D341Med (cell line): ENCODE results near the gene PROCA1.
A peak's percentile ranks its signal among the peaks of the same experiment; 100 is the strongest.
"Not testable (repeated sequence)": the region's sequence is repeated elsewhere in the genome, so short reads cannot be mapped to it uniquely, and the experiment has no call there.

Experiments used
- DNase-seq: peaks from one replicate; pipeline ENCODE4 v3.0.0; 2012; ENCODE audit warnings: low spot score

PROCA1 gene

DNA sequence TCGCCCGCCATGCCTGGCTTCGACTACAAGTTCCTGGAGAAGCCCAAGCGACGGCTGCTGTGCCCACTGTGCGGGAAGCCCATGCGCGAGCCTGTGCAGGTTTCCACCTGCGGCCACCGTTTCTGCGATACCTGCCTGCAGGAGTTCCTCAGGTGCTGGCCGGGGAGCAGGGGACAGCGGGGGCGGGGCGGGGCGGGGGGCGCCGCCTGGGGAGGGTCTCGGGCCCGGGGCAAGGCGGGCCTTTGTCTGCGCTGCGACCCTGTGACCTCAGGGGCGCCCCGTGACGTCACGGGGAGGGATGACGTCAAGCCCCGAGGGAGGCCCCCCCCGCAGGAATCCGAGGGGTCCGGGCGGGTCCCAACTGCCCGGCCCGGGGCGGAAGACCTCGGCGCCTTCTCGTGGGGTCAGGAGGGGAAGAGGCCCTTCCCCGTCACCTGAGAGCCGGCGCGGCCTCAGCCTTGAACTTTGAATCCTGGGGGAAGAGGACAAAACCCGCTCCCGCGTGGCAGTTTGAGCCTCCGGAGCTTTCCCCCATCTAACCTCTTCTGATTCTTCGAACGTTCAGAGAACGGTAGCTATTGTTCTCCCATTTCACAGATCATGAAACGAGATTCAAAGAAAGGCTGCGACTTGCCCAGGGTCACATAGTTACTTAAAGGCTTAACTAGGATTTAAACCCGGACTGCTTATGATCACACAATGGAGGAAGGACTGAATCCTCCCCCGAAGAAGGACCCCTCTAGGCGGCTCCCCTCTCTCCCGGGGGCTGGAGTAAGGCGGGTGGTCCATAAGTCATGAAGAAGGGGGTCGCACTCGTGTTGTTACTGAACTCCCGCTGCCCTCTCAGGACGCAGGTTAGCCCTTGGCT lies 32.6 kb upstream of the PROCA1 start:
- peak; percentile 89 for DNase-seq

DNA sequence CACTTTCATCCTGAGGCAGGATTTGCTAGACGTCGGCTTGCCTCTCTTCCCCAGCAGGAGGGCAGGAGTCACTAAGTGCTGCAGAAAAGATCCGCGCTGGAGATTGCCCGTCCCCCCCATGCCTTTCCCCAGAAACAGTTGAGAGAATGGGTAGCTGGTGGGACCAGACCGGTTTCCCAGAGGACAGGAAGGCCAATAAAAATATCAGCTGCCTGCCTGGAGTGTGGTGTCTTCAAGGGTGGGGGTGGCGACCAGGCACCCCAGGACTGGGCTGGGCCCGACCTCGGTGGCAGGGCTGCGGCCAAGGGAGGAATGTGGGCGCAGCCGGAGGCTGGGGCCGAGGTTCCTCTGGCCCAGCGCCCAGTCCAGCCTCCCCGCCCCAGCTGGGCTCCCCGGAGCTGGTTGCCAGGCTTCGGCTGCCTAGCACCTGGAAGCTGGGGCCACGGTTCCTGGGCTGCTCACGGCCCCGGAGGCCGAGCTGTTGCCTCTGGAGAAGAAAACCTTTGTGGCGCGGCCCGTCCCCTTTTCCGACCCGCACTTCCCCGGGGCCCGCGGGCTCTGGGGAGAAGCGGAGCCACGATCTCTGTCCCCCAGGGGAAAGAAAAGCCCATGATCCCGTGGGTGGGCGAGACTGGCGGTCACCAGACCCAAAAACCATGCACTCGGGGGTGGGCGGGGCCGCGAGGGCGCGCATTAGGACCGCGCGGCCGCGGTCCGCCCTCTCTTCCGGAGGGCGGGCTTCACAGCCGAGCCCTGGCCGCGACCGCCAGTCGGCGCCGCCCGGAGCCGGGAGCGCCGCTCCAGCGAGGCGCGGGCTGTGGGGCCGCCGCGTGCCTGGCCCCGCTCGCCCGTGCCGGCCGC lies 31.8 kb upstream of the PROCA1 start, which contains the start of gene TRAF4:
TRAF4 (plus strand) TSS at position 769 of the 861 bp plus-strand sequence. CDS start 102 bp downstream, outside the sequence.
- DNase-seq, result peak; percentile 98

DNA sequence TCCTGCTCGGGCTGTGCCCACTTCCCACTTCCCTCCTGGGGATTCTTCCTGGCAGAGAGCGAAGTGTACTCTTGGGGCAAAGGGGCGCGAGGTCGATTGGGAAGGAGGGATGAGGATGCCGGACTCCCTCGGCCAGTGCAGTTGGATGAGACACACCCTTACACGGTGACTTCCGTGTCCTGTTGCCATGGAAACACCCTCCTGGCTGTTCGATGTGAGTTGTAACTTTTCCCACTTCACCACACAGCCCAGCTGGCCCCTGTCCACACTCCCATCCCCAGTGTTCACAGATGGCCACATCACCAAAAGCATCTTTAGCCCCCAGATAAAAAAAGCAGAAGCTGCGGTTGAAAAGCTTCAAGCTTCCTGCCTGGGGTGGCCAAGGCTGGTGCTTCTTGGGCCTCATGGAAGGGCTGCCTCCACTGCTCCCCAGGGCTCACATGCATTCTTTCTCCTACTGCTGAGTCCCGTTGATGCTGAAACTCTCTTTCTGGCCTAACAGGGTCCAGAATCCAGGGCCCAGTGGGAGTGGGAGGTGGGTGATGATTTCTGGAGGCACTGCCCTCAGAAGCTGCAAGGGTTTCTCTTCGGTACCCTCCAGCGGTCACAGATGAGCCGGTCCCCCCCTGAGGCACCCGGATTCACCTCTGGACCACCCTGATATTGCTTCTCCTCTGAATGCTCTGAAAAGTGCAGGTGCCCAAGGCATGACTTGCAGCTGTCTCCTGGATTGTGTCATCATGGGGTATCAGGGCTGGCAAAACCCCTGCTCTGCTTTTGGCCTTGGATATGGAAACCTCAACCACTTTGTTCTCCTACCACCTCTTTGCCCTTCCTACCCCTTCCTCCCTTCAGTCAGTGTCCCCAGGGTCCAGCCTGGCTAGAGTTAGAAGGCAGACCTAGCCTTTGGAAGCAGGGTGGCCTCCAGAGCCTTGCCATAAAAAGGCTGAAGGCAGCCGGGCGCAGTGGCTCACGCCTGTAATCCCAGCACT lies 30.0 kb upstream of the PROCA1 start:
- DNase-seq, result peak; percentile 28

DNA sequence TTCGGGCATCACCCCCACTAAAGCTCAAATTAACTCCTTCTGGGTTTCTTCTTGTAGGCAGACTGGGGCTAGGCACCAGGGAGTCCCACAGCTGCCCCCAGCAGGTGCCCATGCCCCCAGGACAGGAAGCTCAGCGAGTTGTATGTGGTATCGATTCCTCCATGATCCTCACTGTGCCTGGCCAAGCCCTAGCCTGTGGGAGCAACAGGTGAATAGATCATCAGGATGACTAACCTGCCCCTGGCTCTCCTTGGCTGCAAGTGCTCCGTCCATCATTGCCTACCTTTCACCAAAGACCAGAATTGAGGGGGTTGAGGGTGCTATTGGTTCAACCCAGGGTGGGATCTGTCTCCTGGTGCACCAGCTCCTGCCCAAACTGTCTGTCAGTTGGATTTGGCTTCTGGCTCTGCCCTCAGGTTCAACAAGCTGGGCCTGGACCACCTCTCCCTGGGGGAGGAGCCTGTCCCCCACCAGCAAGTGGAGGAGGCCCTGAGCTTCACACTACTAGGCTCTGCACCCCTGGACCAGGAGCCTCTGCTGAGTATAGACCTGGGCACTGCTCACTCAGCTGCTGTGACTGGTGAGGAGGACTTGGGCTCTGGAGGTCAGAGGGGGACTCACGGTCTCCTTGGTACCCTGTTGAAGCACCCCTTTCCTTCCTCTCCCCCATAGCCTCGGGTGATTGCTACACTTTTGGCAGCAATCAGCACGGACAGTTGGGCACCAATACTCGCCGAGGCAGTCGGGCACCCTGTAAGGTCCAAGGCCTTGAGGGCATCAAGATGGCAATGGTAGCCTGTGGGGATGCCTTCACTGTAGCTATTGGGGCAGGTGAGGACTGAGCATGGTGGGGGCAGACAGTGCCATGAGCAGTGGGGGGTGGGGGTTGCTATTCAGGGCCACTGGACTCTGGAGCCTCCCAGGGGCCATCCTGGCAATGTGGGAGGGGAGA lies 29.0 kb upstream of the PROCA1 start:
- peak; percentile 12 for DNase-seq

DNA sequence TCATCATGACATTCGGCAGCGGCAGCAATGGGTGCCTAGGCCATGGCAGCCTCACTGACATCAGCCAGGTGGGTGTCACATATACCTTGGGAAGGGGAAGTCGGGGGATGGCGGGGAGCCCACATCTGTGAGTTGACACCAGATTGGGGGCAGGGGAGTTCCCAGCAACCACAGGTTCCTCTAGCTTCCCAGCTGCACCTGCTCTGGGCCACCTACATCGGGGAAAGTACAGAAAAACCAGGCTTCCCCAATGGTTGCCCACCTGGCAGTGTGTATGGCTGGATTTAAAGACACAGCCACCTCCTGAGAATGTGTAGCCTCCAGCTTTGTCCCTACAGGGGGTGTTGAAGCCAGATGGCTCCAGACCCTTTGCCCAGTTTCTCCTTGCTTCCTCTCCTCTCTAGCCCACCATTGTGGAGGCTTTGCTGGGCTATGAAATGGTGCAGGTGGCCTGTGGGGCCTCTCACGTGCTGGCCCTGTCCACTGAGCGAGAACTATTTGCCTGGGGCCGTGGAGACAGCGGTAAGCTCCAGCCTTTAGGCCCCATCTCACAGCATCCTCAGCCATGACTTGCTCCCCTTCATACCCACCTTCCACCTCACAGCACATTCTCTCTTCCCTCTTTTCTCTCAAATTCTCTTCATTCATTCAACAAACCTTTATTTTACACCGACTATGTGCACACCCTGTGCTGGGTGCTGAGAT lies 27.1 kb upstream of the PROCA1 start:
- DNase-seq, result peak; percentile 3

DNA sequence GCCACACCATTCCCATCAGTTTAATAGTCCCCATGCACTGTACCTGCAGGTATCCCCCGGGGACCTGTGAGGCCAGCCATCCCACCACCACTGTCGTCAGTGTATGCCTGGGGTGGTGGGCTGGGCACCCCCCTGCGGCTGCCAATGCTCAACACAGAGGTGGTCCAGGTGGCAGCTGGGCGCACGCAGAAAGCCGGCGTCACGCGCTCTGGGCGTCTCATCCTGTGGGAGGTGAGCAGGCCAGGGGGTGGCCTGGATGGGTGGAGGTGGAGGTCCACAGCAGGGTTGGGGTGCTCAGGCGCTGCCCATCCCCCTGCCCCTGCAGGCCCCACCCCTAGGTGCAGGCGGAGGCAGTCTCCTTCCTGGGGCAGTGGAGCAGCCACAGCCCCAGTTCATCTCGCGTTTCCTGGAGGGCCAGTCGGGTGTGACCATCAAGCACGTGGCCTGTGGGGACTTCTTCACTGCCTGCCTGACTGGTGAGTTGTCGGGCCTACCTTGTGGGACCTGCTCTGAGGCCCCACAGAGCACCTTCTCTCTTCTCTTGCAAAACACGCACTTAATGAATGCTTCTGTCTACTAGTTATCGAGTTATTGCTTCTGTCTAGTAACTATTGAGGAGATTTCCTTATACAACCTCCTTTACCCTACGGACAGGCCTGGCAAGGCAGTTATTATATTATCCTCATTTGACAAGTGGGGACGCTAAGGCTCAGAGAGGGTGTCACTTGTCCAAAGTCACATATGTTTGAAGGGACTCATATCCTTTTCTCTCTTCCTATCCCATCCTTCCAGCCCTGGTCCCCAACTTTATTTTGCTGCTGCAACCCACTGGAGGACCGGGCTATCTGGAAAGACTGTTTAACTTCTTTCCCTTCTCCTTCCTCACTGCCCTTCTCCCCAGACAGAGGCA lies 26.3 kb upstream of the PROCA1 start:
- peak; percentile 30 for DNase-seq

DNA sequence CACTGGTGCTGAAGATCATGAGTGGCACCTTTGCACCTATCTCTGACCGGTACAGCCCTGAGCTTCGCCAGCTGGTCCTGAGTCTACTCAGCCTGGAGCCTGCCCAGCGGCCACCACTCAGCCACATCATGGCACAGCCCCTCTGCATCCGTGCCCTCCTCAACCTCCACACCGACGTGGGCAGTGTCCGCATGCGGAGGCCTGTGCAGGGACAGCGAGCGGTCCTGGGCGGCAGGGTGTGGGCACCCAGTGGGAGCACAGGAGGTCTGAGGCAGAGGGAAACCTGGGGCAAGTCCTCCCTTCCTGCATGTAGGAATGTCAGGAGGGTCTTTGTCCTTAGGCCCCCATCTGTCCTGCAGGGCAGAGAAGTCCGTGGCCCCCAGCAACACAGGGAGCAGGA lies 25.6 kb upstream of the PROCA1 start:
- no peak for DNase-seq

DNA sequence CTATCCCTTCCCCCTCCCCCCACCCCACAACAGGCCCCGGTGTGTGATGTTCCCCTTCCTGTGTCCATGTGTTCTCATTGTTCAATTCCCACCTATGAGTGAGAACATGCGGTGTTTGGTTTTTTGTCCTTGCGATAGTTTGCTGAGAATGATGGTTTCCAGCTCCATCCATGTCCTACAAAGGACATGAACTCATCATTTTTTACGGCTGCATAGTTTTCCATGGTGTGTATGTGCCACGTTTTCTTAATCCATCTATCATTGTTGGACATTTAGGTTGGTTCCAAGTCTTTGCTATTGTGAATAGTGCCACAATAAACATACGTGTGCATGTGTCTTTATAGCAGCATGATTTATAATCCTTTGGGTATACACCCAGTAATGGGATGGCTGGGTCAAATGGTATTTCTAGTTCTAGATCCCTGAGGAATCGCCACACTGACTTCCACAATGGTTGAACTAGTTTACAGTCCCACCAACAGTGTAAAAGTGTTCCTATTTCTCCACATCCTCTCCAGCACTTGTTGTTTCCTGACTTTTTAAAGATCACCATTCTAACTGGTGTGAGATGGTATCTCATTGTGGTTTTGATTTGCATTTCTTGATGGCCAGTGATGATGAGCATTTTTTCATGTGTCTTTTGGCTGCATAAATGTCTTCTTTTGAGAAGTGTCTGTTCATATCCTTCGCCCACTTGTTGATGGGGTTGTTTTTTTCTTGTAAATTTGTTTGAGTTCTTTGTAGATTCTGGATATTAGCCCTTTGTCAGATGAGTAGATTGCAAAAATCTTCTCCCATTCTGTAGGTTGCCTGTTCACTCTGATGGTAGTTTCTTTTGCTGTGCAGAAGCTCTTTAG lies 24.5 kb upstream of the PROCA1 start:
- not testable (repeated sequence) for DNase-seq

DNA sequence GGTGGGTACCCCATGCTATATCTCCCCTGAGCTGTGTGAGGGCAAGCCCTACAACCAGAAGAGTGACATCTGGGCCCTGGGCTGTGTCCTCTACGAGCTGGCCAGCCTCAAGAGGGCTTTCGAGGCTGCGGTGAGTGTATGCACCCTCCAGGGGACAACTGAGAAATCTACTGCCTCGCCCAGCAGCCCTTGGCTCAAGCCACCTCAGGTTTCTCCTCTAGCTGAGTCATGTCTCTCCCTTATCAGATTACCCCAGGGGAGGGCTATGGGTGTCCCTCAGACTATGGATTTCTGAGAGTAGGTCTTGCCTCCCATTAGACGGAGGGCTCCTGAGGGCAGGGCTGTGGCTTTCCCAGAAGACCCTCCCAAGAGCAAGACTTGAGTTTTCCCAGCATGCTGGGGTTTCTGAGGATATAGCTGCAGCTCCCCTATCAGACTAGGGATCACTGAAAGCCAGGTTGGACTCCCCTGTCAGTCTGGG lies 23.6 kb upstream of the PROCA1 start:
- no peak for DNase-seq

DNA sequence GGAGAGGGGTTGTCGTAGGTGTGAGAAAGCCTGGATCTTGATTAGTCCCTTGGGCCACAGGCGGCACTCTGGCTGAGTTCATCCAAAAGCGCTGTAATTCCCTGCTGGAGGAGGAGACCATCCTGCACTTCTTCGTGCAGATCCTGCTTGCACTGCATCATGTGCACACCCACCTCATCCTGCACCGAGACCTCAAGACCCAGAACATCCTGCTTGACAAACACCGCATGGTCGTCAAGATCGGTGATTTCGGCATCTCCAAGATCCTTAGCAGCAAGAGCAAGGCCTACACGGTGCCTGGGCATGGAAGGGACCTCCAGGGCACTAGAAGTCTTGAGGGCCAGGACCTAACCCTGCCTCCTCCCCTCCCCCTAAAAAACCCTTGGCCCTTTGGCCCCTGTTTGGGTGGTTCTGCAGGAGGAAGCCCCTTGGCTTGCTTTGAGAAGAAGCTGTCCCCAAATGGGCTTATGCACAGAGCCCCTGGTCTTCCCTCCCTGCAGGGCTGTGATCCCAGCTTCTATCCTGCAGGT lies 23.1 kb upstream of the PROCA1 start:
- peak; percentile 29 for DNase-seq

DNA sequence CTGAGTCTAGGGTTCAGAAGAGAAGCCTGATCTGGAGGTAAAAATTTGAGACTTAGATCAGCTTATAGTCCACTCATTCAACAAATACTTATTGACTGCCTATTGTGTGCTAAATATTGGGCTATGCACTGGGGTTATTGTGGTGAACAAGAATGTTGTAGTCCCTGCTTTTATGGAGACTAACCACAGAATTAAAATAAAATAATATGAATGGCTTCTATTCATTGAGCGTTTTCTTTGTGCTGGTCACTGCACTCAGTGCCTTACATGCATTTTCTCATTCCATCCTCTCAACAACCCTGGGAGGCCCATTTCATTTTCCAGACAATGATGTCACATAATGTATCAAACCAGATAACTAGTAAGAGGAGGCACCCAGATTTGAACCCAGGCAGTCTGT lies 21.7 kb upstream of the PROCA1 start:
- DNase-seq, result no peak

DNA sequence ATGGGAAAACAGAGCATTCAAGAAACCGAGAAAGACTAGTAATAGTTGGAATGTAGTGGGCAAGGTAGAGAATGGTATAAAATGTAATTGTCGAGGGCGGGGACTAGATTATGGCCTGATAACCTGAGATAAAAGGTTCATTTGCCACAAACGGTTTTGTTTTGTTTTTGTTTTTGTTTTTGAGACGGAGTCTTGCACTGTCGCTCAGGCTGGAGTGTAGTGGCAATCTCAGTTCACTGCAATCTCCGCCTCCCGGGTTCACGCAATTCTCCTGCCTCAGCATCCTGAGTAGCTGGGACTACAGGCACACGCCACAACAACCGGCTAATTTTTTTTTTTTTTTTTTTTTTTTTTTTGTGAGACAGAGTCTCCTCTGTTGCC lies 18.3 kb upstream of the PROCA1 start:
- no peak for DNase-seq

DNA sequence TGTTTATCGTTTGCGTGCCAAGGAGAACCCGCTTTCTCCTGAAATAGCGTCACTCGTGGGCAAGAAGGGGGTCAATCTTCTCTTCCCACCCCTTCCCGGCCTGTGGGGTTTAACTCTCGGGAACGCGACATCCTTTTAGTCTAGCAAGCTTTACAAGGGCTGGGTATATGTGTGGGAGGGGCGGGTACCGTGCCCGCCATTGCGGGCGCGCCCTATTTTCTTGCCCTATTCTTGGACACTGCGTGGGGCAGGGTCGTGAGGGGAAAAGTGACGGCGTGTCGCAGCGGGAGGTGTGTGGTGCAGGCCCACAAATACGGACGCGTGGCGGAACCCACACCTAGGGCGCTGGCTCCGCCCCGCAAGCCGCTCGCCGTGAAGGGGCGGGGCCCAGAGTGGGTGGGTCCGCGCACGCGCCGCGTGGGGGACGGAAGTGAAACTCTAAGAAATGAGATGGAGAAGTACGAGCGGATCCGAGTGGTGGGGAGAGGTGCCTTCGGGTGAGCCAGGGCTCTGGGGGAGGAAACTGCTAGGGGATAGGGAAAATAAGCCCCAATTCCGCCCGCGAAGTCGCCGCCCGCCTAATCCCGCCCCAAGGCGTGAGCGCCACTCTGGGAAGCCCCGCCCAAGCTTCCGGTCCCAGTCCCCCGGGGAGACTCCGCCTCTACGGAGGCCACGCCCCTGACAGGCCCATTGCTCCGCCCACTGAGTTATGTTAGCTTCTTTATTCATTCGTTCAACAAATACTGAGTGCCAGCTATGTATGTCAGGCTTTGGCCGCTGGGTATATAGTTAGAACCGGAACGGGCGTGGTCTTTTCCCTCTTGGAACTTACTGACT lies 16.9 kb upstream of the PROCA1 start, which contains the start of gene NEK8:
NEK8 (plus strand) TSS at position 425 of the 837 bp plus-strand sequence; CDS start at position 451, 26 bp downstream.
- peak; percentile 96 for DNase-seq

DNA sequence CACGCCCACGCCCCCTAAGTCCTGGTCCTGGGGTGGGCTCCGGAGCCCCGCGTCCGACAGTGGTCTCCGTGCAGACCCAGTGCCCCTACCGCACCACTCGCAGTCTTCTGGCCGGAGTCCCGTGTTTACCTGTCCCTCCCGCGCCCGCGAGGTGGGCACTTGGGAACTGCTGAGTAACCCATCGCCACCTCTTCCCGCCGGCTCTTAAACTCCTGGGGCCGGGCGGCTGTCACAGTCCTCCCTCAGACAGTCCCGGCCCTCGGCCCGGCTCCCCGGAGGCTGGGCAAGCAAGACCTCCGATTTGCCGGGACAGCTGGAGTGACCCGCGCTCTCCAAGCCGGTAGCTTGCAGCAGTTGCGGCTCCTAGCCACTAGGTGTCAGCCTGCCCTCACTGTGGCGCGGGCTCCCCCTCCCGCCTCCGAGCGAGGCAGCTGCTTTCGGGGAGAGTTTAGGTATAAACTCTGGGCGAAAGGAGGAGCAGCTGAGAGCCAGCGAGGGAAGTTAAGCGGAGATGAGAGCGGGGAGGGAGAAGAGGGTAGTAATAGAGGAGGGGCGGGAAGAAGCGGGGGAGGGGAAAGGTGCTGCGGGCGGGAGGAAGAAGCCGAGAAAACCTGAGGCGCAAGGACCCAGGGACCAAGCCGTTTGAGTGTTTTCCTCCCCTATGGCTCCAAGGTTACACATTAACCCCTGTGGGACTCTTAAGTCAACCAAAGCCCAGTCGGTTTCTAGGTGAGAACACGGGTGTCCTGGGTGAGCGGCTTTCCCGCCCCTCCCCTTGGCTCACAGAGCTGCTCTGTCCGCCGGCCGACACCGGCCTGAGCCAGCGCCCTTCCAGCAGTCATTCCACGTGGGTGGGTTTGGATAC lies 15.2 kb upstream of the PROCA1 start:
- DNase-seq, result peak; percentile 90

DNA sequence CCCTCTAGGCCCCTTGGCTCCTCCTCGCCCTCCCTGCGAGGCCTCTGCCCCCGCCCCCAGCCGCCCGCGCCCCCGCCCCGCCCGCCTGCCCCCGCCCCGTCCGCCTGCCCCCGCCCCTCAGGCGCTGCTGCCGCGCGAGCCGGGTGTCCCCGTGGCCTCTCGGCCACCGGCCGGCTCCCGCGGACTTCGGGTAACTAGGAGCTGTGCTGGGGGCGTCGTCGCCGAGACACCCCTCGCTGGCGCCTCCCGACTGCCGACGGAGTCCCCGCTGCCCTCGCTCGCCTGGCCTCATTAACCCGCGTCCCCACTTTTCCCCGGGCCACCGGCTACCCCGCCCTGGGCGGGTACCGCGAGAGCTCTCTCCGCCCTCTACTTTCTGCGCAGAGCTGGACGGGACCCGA lies 14.5 kb upstream of the PROCA1 start, which contains the start of gene TLCD1:
TLCD1 (minus strand) TSS at position 8 of the 401 bp plus-strand sequence. CDS start 136 bp downstream, outside the sequence.
- DNase-seq, result peak; percentile 90
